NB4 (cell line): ENCODE results near the gene GPATCH3.

Experiments used
- DNase-seq: peaks from one replicate; pipeline ENCODE4 v3.0.0; 2010; ENCODE audit warnings: low read depth
- H3K4me3 ChIP-seq: one replicate; pipeline ENCODE4 v1.5.1; 2011; ENCODE audit warnings: mild to moderate bottlenecking, low read depth, low read length, moderate library complexity
- CTCF ChIP-seq: IDR thresholded peaks from one replicate; pipeline ENCODE4 v1.5.1; 2012; ENCODE audit warnings: low read depth, low read length
- MAX ChIP-seq: IDR thresholded peaks from 2 replicates; pipeline ENCODE4 v1.6.1; 2011; ENCODE audit warnings: low read depth, low read length
- MYC ChIP-seq: IDR thresholded peaks from 2 replicates; pipeline ENCODE4 v1.6.1; 2011; ENCODE audit warnings: low read depth, low read length
- POLR2A ChIP-seq: IDR thresholded peaks from 2 replicates; pipeline ENCODE4 v1.6.1; 2011; ENCODE audit warnings: mild to moderate bottlenecking; ENCODE audit not compliant: insufficient read length; ENCODE audit errors: extremely low read depth

GPATCH3 gene

GRCh38 chr1:26862781-26863684, 37.2 kb downstream of the GPATCH3 start, which contains the start of gene SFN:
Gene SFN (plus strand): TSS chr1:26863149. CDS start chr1:26863213, 64 bp downstream.
- TF ChIP-seq CTCF, result peak; percentile 51
- TF ChIP-seq POLR2A, result no peak
- peak; percentile 9; the same call in 1 of the 2 replicates for TF ChIP-seq MAX
- no peak for TF ChIP-seq MYC
- peak; percentile 36 for DNase-seq
- no peak within 1 kb of the TSS for H3K4me3 ChIP-seq

- TF ChIP-seq MYC, result no peak
- TF ChIP-seq MAX, result no peak
- TF ChIP-seq CTCF, result no peak
- TF ChIP-seq POLR2A, result no peak
- no peak for DNase-seq
Observed at GRCh38 chr1:26861889-26862378, 38.3 kb downstream of the GPATCH3 start.

GRCh38 chr1:26861286-26861701, 39.0 kb downstream of the GPATCH3 start:
- peak; percentile 20 for DNase-seq
- TF ChIP-seq MAX (no peak), CTCF (no peak), POLR2A (no peak), MYC (no peak)

More at GRCh38 chr1:26861889-26862378, 38.3 kb downstream of the GPATCH3 start:
- no peak overlapping the region for H3K4me3 ChIP-seq

DNA sequence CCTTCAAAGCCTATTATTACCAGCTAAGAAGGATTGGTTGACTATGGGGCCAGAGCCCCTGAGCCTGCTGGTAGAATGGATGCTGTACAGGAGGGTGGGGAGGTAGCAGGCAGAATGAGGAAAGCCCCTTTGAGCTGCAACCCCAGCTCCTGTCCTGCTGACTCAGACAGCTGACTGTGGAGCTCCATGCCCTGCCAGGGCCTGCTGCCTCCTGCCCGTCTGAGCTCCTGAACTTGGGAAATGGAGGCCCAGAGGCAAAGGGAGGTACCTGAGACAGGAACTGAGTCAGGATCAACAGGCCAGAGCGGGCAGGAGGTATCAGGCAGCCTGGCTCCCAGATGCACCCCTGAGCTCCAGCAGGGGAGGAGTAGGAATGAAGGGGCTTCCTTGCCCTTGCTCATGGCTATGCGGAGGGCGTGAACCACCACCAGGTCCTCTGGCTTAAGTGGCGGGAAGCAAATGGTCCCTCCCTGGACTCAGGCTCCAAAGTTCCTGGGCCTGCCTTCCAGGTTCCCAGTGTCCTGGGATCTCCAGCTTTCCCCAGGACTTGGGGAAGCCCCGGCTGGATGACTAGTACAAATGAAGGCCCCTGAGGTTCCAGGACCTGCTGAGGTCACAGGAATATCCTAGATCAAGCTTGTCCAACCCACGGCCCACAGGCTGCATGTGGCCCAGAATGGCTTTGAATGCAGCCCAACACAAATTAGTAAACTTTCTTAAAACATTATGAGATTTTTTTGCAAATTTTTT, 41.2 kb downstream of the GPATCH3 start:
- no peak overlapping the region for H3K4me3 ChIP-seq
- no peak for DNase-seq
- no peak for TF ChIP-seq CTCF
- no peak for TF ChIP-seq MAX

More at GRCh38 chr1:26861286-26861701, 39.0 kb downstream of the GPATCH3 start:
- H3K4me3 ChIP-seq, result no peak overlapping the region

GRCh38 chr1:26858160-26858559, 42.1 kb downstream of the GPATCH3 start:
- no peak overlapping the region for H3K4me3 ChIP-seq
- TF ChIP-seq MYC (no peak), POLR2A (no peak)
- no peak for DNase-seq

- DNase-seq, result no peak
- TF ChIP-seq MAX, result no peak
- no peak for TF ChIP-seq POLR2A
- no peak for TF ChIP-seq CTCF
- no peak for TF ChIP-seq MYC
- no peak overlapping the region for H3K4me3 ChIP-seq
Observed at GRCh38 chr1:26857473-26858060, 42.7 kb downstream of the GPATCH3 start.
